Measurements from ENCODE around the gene GFRA1.

Gene GFRA1

DNA sequence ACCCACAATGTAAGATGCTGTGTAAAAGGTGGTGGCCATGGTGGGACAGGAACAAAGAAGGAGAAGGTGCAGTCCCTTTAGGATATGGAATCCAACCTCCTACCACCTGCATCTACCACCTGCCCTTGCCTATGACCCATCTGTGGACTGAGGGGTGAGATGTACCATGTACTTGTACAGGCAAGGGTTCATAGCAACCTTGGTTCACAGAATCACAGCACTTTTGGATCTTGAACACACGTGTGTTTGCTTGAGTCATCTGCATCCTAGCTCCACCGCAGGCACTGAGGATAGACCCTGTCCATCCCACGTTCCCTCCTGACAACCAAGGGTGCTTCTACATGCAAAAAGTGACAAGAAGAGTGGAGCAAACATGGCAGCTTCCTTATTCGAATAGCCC, 162.3 kb downstream of the GFRA1 start:
- in situ Hi-C loops (cut with MboI; ENCODE audit: low sequenced_read_pairs, unreplicated experiment) = no loop called here
- no peak for TF ChIP-seq CTCF (IDR thresholded peaks at IDR 0.05; ENCODE audit: borderline replicate concordance, control extremely low read depth, extremely low read depth, insufficient read depth, missing control alignments)

GRCh38 chr10:116109881-116110280, 163.1 kb downstream of the GFRA1 start:
- in situ Hi-C loops (cut with MboI; ENCODE audit: low sequenced_read_pairs, unreplicated experiment) = no loop called here
- TF ChIP-seq CTCF (IDR thresholded peaks at IDR 0.05; ENCODE audit: borderline replicate concordance, control extremely low read depth, extremely low read depth, insufficient read depth, missing control alignments) = no peak
- DNase-seq (ENCODE audit: low spot score) = no peak

More for the DNA sequence above, 162.3 kb downstream of the GFRA1 start:
- DNase-seq (ENCODE audit: low spot score) = no peak

DNA sequence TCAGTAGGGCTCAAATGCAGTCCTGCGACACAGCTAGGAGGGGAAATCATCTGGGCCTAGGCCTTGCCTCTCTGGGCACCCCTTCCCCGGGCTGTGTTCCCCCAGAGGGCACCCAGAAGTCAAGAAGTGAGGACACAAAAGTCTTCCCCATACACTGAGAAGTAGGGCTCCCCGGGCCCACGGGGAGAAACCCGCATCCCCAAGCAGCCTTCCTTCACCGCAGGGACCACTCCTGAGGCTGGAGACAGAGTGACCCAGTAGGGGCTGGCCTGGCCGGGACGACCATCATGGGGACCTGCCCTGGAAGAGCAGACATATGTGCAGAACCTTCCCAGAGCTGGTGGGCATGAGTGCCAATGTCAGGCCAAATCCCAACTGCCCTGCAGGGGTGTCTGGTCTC, 163.5 kb downstream of the GFRA1 start:
- no peak for DNase-seq (ENCODE audit: low spot score)
- TF ChIP-seq CTCF (IDR thresholded peaks at IDR 0.05; ENCODE audit: borderline replicate concordance, control extremely low read depth, extremely low read depth, insufficient read depth, missing control alignments) = no peak
- in situ Hi-C loops (cut with MboI; ENCODE audit: low sequenced_read_pairs, unreplicated experiment) = no loop called here

GRCh38 chr10:116108095-116108494, 164.9 kb downstream of the GFRA1 start:
- in situ Hi-C loops (cut with MboI; ENCODE audit: low sequenced_read_pairs, unreplicated experiment) = no loop called here
- TF ChIP-seq CTCF (IDR thresholded peaks at IDR 0.05; ENCODE audit: borderline replicate concordance, control extremely low read depth, extremely low read depth, insufficient read depth, missing control alignments) = no peak
- no peak for DNase-seq (ENCODE audit: low spot score)

DNA sequence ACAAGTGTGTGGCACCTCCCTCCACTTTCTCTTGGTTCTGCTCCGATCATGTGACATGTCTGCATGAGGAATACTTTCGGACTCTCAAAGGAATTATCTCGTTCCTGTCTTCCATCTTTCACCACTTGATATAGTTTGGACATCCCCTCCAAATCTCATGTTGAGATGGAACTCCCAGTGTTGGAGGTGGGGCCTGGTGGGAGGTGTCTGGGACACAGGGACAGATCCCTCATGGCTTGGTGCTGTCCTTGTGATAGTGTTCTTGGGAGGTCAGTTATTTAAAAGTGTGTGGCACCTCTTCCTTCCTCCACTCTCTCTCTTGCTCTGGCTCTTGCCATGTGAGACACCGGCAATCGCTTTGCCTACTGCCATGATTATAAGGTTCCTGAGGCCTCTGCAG, 166.4 kb downstream of the GFRA1 start:
- no peak for TF ChIP-seq CTCF (IDR thresholded peaks at IDR 0.05; ENCODE audit: borderline replicate concordance, control extremely low read depth, extremely low read depth, insufficient read depth, missing control alignments)
- in situ Hi-C loops (cut with MboI; ENCODE audit: low sequenced_read_pairs, unreplicated experiment) = no loop called here
- DNase-seq (ENCODE audit: low spot score) = no peak

DNA sequence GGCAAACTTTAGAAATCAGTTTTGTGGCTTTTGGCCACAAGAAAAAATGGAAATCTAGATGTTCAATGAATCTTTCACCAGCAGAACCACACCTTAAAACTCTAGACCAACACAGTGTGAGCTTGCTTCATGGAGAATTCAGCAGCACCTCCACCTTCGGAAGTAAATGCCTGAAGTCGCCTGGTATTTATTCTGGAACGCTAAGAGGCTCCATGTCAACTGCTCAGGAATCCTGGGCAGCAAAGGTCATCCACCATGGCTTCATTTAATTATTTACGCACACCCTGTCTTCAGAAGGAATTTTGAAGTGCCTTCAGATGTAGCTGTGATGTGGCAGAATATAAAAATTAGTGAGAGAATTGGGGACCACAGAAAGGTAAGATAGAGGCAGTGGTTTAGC, 167.7 kb downstream of the GFRA1 start:
- TF ChIP-seq CTCF (IDR thresholded peaks at IDR 0.05; ENCODE audit: borderline replicate concordance, control extremely low read depth, extremely low read depth, insufficient read depth, missing control alignments) = no peak
- in situ Hi-C loops (cut with MboI; ENCODE audit: low sequenced_read_pairs, unreplicated experiment) = no loop called here
- no peak for DNase-seq (ENCODE audit: low spot score)

Data from GM13976 (cell line).